HG03460 (cell line): ENCODE data around the gene STIM2.
"Not testable (repeated sequence)": the region's sequence is repeated elsewhere in the genome, so short reads cannot be mapped to it uniquely, and the experiment has no call there.

Source experiments
- ATAC-seq: cut with Tn5 transposase; IDR thresholded peaks from one replicate; pipeline ENCODE4 v1.9.1; 2021; ENCODE audit not compliant: unreplicated experiment

STIM2 gene

GRCh38 chr4:27022963-27023362 is 162.3 kb downstream of the STIM2 start:
- no peak for ATAC-seq

- ATAC-seq: no peak
Observed at GRCh38 chr4:27023366-27023765, 162.7 kb downstream of the STIM2 start.

- no peak for ATAC-seq
Observed at GRCh38 chr4:27024805-27025204, 164.2 kb downstream of the STIM2 start.

GRCh38 chr4:27027428-27027827 is 166.8 kb downstream of the STIM2 start:
- ATAC-seq: no peak

DNA sequence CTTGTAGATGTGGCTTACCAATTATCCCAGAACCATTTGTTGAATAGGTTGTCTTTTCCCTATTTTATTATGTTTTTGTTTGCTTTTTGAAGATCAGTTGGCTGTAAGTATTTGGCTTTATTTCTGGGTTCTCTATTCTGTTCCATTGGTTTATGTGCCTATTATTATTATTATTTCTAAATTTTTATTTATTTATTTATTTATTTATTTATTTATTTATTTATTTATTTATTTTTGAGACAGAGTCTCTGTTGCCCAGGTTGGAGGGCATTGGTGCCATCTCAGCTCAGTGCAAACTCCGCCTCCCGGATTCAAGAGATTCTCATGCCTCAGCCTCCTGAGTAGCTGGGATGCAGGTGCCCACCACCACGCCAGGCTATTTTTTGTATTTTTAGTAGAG is 174.5 kb downstream of the STIM2 start:
- ATAC-seq: not testable (repeated sequence)

DNA sequence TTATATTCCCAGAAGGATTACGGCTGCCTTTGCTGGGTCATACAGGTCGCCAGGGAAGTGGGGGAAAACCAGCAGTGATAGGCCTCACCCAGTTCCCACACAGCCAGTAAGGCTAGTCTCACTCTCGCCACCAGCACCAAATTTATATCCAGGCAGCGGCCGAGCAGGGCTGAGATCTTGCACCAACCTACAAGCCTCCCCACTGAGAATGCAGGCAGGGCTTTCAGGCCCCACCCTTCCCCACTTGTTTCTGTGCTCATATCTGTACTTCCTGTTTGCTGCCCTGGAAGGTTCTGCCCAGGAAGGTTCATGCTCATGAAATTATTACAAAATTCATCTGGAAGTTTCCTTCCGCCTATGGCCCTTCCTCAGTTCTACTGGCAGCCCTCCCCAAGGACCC is 179.7 kb downstream of the STIM2 start:
- no peak for ATAC-seq

GRCh38 chr4:27042411-27042810 is 181.8 kb downstream of the STIM2 start:
- no peak for ATAC-seq

DNA sequence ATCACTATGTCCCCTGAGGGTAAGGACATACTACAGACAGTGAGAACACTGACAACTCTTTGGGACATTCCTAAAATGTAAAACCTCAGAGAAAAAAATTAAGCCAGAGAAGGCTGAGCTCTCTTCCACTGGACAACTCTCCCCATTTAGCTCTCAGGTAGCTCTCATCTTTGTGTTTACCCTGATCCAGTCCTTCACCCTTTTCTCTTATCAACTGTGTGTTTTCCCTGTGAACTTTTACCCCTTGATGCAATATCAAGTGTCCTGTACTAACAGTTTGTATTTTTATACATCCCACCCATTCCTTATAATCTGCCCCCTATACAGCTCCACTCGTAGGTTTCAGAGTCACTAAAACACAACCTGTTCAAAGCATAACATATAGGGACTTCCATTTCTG is 182.6 kb downstream of the STIM2 start:
- ATAC-seq: no peak

- ATAC-seq: no peak
Observed at GRCh38 chr4:27046851-27047250, 186.2 kb downstream of the STIM2 start.

DNA sequence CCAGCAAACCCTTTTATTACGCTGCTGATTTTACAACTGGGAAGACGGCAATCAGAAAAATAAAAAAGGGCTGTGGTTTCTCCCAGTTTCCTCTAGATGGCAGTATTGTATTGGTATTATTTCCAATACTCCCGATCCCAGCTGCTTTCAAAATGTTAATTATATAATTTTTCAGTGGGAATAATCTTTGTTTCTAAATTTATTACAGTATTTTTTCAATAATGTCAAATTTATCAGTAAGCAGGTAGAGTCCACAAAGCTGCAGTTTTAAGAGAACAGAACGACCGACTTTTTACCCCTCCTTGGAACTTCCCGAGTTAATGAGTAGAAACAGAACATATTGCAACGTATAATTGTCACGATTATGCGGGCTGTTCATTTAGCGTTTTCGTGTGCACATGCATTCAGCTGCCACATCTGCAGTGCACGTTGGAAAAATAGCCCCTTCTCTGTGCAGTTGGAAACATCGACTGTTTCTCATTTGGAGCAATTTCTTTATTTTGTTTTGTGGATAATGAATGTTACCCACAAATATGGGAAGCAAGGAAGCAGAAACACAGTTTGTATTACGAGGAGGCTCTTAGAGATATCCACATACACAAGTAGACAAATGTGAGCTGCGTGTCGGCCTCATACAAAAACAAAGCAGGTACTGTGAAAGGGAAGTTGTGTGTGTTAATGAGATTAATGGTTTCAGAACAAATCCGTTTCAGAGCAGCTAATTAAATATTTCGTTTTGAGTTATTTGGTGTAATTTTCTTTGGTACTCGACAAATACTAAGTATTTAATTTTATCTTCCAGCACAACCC is 188.0 kb downstream of the STIM2 start:
- no peak for ATAC-seq

DNA sequence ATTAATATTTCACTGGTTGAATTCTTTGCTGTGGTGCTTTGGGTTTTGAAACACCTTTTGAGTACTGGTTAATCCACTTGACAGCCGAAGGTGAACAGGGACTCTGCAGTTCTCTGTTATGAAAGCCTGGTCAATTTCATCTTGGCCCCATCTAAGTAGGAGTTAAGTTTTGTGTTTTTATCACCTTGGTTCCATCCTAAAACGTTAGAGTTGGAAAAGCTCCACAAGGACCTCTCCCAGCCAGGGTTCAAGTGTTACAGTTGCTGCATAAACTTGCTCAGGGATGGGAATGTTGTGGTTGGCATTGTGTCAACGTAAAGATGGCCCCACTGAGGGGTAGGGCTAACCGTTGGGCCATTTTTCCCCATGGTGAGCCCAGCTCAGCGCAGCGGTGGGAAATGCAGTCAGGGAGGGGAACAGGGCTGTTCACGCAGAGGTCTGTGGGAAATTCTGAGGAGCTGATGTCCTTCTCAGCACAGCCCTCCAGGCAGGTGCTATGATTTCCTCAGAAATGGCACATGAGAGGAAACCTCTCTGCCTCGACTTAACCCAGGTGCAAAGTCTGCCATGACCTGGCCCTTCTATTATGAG is 188.7 kb downstream of the STIM2 start:
- ATAC-seq: no peak

DNA sequence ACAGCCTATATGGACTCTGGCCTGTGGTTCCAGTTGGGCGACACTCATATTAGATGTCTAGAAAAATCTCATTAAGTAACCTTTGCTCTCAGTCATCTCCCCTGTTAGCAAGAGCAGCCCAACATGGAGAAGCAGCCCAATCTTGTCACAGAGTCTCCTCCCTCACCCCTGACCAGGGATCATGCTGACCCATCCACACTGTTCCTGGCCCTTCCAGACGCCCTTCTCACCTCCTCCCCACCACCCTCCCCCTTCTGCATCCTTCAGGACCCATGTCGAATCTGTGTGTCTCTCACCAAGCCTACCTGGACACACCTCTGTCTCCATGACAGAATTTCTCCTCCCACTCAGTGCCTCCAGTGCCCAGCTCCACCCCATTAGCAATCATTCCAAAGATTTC is 190.1 kb downstream of the STIM2 start:
- ATAC-seq: no peak

DNA sequence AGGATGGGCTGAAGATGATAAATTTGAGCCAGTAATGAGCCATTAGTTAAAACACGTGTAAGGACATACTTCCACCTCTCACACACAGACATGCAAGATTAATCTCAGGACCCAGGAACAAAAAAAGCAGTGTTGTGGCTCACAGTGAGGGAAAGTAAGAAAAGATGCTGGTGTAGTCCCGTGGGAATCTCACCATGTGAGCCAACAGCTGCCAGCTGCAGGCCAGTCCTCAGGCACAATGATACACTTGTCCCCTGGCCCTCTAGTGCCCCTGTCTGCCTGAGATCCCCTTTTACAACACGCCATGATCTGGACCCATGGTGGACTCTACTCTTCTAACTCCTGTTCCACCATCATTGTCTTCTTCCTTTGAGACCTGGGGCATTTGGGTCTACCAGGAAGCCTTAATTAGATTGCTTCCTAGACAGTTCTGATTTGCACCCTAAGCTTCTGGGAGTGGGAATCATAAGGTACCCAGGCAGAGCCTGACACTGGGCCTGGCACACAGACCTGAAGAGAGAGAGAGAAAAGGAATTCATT is 194.7 kb downstream of the STIM2 start:
- ATAC-seq: no peak

- no peak for ATAC-seq
Observed at GRCh38 chr4:27056281-27056680, 195.6 kb downstream of the STIM2 start.

- ATAC-seq: no peak
Observed at GRCh38 chr4:27057053-27057452, 196.4 kb downstream of the STIM2 start.

- no peak for ATAC-seq
Observed at GRCh38 chr4:27057662-27058061, 197.0 kb downstream of the STIM2 start.

- ATAC-seq: no peak
Observed at GRCh38 chr4:27058819-27059406, 198.3 kb downstream of the STIM2 start.

GRCh38 chr4:27059446-27059845 is 198.8 kb downstream of the STIM2 start:
- ATAC-seq: no peak

DNA sequence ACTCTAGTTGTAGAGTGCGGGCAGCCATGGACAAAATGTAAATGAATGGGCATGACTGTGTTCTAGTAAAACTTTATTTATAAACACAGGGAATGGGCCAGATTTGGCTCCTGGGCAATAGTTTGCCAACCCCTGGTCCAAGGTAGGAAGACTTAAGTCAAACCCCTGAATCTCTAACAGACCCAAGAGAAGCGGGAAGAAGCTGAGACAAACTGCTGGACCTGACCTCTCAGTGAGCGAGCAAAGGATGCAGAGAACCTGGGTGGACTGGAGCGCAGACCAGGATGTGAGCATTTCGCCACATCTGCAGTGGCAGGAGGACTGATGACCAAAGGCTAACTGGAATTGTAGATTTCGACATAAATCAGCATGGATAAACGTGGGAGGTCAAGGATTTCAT is 201.6 kb downstream of the STIM2 start:
- ATAC-seq: no peak

DNA sequence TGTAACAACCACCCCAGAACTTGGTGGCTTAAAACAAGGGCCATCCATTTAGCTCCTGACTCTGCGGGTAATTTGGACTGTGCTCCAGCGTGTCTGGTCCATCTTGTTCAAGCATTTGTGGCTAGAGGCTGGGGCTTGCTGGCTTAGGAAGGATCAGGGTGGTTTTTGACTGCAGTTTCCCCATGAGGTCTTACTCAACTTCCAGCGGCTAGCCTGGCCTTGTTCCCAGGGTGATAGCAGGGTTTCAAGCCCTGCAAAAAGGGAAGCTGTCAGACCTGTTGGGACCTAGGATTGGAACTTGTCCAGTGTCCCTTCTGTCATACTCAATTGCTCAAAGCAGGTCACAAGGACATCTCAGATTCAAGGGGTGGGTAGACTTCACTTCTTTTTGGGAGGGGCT is 205.9 kb downstream of the STIM2 start:
- no peak for ATAC-seq

DNA sequence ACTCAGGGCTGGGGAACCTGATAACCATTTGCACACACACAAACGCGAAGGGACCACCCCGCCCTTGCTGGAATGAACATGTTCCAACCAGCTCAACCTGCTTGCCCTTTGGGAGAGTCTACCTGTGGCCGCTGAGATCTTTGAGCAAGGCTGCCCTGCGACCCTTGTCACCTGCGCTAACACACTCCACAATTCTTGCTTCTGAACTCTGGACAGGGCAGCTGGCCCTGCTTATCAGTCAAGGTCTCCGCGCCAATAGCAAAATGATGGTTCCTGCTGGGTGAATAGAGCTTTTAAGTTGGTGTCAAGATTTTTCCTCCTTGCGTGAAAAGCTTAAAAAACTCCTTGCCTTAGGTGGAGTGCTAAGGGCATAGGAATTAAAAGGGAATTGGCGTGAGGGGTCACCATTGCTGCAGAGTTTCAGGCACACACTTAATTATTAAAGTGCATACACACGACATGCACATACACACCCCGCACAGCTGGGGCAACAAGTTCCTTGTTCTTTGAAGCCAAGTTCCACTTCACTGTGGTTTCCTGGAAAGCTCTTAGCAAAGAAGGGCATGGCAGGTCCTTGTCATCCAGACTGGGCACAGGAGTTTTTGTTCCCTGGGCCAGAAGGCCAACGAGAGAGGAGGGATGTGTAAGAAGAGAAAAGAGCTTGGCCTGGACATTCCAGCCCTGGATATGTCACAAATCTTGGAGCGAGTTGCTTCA is 207.7 kb downstream of the STIM2 start:
- no peak for ATAC-seq
